ENCODE data around the gene SF3A1.

The SF3A1 gene

DNA sequence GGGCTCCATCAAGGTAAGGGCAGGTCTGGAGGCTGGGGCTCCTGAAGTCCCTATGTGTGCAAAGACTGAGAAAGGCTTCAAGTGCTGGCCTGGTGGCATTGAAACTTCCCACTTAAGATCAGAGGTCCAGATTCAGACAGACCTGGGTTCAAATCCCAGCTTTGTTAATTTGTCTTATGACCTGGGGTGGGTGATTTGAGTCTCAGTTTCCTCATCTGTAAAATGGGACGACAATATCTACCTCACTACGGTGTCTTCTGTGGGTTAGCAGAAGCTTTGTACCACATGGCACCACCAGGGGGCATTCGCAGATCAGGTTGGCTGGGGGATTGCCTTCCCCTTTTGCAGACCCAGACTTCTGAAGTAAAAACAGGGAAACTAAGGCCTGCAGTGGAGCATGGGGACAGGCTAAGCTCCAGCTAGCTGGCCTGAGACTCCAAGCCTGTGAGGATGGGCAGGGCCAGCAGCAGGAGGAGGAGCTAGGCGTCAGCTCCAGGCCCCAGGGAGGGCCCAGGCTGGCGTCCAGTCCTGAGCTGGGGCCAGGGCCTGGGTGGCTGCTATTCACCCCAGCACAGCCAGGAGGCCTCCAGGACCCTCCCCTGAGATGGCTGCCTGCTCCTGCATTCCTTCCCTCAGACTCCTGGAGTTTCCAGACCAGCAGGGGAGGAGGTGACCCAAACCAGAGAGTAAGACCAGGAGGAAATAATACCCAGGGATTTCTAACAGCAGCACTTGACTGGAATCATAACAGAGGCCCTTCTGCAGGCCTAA, 68.9 kb downstream of the SF3A1 start:
- DNase-seq (ENCODE audit: low read depth in 3 of 3) = peak; percentile 80 to 81 (median 81)

DNA sequence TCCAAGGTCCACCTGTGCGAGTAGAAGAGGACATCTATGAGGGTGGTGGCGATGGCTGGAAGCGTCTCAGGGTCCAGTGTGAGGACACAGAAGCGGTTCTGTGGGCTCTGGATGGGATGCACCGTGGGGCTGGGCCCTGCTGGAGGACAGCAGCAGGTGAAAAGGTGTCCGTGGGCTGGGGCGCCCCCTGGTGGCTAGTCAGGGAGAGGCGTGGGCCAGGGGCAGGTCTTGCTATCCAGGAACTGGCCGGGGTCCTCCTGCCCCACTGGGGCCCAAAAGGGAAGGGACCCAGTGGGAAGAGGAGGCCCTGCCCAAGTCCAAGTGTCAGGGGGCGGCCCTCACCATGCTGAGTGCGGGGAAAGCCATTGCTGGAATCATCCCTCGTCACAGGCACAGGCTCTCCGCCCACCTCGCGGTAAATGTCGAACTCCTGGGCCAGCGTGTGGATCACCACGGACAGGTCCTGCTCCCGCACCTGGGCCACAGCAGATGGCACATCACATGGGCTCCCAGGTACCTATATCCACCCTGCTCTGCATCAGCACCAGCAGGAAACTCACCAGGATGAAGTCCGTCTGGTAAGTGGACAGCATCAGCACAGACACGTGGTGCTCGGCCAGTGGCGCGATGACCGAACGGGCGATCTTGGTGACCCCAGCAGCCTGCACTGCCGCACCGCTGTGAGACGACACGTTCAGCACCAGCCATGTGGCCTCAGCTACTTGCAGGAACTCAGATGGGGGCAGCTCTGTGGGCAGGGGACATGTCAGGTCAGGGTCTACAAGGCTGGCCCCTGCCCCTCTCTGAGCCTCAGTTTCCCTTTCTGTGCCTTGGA, 69.7 kb downstream of the SF3A1 start:
- DNase-seq (ENCODE audit: low read depth in 3 of 3) = peak; percentile 76 to 88 (median 81)

DNA sequence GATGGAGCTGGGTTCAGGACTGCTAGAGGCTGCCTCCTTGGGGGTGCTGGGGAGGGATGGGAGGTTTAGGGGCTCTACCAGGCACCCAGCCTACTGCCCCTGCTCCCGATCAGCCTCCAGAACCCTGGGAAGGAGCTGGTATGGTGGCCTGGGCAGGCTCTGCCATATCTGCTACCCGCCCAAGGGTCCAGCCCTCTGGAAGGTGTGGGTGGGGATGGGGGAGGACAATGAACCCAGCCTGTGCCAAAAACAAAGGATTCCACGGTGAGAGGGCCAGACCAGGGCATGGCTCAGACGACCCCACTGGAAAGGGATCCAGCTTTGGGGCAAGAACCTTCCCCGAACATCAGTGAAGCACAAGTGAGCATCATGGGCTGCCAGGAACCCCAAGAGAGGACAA, 70.4 kb downstream of the SF3A1 start:
- no peak for DNase-seq (ENCODE audit: low read depth in 3 of 3)

DNA sequence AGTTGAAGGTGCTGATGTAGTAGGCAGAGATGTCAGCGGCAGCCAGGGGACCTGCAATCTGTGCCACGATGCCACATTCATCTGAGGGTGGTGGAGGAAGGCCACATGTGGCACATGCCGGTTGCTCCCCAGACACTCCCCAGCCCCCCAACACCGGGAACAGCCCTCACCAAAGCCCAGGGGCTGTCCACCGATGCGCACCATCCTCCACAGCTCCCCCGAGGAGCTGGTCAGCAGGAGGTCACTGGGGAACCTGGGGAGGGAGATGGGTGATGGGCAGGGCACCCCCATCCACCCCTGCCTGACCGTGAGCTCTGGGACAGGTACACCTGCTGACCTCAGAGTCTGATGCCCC, 70.9 kb downstream of the SF3A1 start:
- no peak for DNase-seq (ENCODE audit: low read depth in 3 of 3)

DNA sequence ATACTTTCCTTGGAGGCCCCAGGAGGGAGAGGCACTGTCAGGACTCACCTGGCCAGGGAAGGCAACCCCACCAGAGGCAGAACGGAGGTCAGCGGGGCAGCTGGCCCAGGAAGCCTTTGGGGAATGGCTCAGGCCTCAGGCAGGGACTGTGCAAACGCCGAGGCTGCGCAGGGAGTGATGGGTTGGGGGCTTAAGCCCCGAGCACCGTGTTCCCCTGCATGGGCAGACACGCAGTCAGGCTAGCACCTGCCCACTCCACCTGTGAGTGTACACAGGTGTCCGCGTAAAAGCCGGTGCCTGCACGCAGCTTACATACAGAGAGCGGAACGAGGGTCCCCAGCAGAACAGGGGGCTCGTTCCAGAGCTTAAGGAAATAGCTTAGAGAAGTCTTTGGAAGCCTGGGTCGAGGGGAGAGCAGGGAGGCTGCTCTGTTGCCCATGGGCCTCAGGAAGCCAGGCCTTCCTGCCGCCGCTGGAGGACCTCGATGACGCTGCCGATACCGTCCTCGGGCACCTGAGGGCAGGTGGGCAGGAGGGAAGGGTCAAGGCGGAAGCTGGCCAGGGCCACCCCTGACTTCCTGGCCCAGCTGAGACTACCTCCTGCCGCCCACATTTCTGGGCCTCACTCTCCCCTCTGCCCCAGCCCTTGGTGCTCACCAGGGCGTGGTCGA, 71.4 kb downstream of the SF3A1 start:
- no peak for DNase-seq (ENCODE audit: low read depth in 3 of 3)

DNA sequence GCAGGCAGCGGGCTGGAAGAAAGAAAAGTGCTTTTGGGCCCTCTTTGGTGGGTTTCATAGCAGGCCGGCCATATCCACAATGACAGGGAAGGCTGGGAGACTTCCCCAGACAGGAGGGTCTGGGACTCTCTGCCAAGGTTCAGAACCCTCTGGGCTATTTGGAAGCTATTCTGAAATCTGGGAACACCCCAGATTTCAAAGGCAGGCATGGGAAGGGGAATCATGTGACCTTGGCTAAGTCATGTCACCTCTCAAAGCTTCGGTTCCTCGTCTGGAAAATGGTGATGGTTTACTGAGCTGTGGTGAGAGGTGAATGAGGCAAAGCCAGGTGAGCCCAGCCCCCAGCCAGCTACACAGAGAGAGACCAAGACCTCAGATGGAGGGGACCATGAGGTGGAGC, 72.0 kb downstream of the SF3A1 start:
- no peak for DNase-seq (ENCODE audit: low read depth in 3 of 3)

DNA sequence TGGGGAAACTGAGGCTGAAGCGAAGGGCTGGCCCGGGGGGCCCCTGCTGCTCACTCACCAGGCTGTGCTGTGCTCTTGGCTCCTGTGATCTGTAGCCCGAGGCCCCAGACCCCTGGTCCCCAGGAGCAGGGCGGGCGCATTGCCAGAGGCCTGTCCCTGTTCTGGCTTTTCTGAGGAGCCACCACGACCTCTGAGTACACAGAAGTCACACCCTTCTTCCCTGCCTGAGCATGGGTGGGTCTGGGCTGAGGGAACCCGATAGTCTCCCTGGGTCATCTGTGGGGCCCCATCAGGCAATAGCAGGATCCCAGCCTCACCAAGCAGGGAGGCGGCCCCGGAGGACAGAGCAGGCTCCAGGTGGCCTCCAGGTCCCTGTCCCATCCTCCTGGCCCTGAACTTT, 72.5 kb downstream of the SF3A1 start:
- DNase-seq (ENCODE audit: low read depth in 3 of 3) = no peak

DNA sequence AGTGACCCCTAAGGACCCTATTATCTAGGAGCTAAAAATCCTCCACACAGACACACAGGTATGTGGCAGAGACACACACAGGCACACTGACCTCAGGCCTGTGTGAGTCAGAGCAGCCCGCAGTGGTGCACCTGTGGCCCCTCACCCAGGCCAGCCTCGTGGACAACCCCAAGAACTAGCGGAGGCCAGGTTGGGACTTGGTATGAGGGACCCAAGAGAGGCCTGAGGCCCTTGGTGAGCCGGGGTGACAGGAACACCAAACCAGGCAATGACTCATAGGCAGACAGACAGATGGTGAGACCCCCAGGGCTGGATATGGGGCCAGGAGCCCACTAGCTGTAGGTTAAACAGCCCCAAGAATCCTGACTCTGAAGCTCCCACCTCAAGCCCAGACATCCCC, 73.4 kb downstream of the SF3A1 start:
- no peak for DNase-seq (ENCODE audit: low read depth in 3 of 3)

DNA sequence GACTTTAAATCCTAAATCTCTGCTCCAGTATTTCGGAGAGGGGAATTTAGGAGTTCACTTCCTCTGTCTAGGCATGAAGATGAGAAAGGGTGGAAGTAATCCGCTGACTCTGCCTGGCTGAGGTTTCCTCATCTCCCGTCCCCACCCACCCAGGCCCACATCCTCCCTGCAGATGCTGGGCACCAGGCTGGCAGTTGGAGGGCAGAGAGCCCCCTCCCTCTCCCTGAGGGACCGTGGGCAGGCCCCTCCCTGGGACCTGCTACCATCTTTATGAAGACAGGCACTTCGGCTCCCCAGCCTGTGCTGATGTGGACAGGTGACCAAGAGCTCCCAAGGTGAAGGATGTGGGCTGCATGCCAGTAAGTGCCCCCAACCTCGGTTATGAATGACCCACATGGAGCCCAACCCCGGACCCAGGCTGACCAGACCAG, 74.1 kb downstream of the SF3A1 start:
- DNase-seq (ENCODE audit: low read depth in 3 of 3) = no peak
